ENCODE results near the gene ONECUT3.

The ONECUT3 gene

GRCh38 chr19:1808395-1808731 lies 55.1 kb downstream of the ONECUT3 start:
- Histone ChIP-seq H3K27me3 (replicated peaks; ENCODE audit: insufficient read depth, low read length) (peaks cover 78% of the 10 kb centered on the region), H3K79me2 (ENCODE audit: low read length) (no peaks in the 10 kb centered on the region), H3K4me1 (ENCODE audit: low read length) (peaks cover 4% of the 10 kb centered on the region; the same call in 1 of the 2 replicates), H3K9me3 (replicated peaks; ENCODE audit: insufficient read depth, low read length) (no peaks in the 10 kb centered on the region), H4K20me1 (ENCODE audit: insufficient read depth, low read length) (no peaks in the 10 kb centered on the region), H3K9ac (ENCODE audit: low read length) (no peak overlapping the region), H2AFZ (ENCODE audit: low read length) (no peak overlapping the region), H3K27ac (ENCODE audit: low read length) (no peak overlapping the region), H3K4me2 (ENCODE audit: low read depth, low read length) (no peak overlapping the region), H3F3A (ENCODE audit: insufficient read depth, low read length) (no peaks in the 10 kb centered on the region), H3K4me3 (ENCODE audit: low read length) (no peak overlapping the region), H3K36me3 (replicated peaks; ENCODE audit: insufficient read depth, low read length) (no peaks in the 10 kb centered on the region), H3K9me2 (replicated peaks; ENCODE audit: insufficient read depth, low read length) (no peaks in the 10 kb centered on the region)
- DNase-seq, result no peak
- TF ChIP-seq CTCF (IDR thresholded peaks at IDR 0.05; ENCODE audit: low read length) (no peak), EZH2phosphoT487 (IDR thresholded peaks at IDR 0.05; ENCODE audit: low read length) (no peak), EZH2 (optimal IDR thresholded peaks at IDR 0.05; ENCODE audit: low read depth, low read length) (no peak)

DNA sequence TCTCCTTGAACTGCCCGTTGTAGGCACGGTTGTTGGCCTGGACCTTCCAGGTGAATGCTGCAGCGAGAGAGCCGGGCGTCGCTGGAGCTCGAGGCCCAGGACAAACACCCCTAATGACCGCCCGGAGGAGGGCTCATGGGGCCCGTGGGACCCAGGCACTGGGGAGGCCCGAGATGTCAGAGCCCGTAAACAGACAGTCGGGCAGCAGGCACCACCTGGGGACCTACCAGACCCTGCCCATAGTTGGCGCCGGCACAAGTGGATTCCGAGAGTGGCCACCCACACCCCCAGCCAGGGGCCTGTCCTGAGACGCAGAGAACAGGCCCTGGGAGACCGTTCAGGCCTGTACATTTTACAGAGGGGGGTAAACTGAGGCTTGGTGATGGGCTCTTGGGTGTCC lies 56.4 kb downstream of the ONECUT3 start:
- Histone ChIP-seq H3K4me2 (ENCODE audit: low read depth, low read length) (no peak overlapping the region), H3K79me2 (ENCODE audit: low read length) (no peaks in the 10 kb centered on the region), H3K27me3 (replicated peaks; ENCODE audit: insufficient read depth, low read length) (peaks cover 69% of the 10 kb centered on the region), H3K9me2 (replicated peaks; ENCODE audit: insufficient read depth, low read length) (no peaks in the 10 kb centered on the region), H3K4me1 (ENCODE audit: low read length) (peaks cover 7% of the 10 kb centered on the region), H3F3A (ENCODE audit: insufficient read depth, low read length) (no peaks in the 10 kb centered on the region; the same call in 1 of the 2 replicates), H4K20me1 (ENCODE audit: insufficient read depth, low read length) (no peaks in the 10 kb centered on the region), H3K36me3 (replicated peaks; ENCODE audit: insufficient read depth, low read length) (no peaks in the 10 kb centered on the region), H3K9me3 (replicated peaks; ENCODE audit: insufficient read depth, low read length) (no peaks in the 10 kb centered on the region), H3K4me3 (ENCODE audit: low read length) (no peak overlapping the region), H3K9ac (ENCODE audit: low read length) (no peak overlapping the region), H2AFZ (ENCODE audit: low read length) (no peak overlapping the region), H3K27ac (ENCODE audit: low read length) (no peak overlapping the region)
- TF ChIP-seq EZH2 (optimal IDR thresholded peaks at IDR 0.05; ENCODE audit: low read depth, low read length) (no peak), EZH2phosphoT487 (IDR thresholded peaks at IDR 0.05; ENCODE audit: low read length) (no peak), CTCF (IDR thresholded peaks at IDR 0.05; ENCODE audit: low read length) (no peak)
- no peak for DNase-seq

GRCh38 chr19:1810439-1811160 lies 57.3 kb downstream of the ONECUT3 start:
- Histone ChIP-seq H3K9me2 (replicated peaks; ENCODE audit: insufficient read depth, low read length) (no peaks in the 10 kb centered on the region), H3K27me3 (replicated peaks; ENCODE audit: insufficient read depth, low read length) (peaks cover 60% of the 10 kb centered on the region), H3K9ac (ENCODE audit: low read length) (no peak overlapping the region), H3F3A (ENCODE audit: insufficient read depth, low read length) (no peaks in the 10 kb centered on the region; the same call in 1 of the 2 replicates), H3K27ac (ENCODE audit: low read length) (no peak overlapping the region), H2AFZ (ENCODE audit: low read length) (no peak overlapping the region), H3K4me3 (ENCODE audit: low read length) (no peak overlapping the region), H3K79me2 (ENCODE audit: low read length) (no peaks in the 10 kb centered on the region), H3K4me2 (ENCODE audit: low read depth, low read length) (no peak overlapping the region), H3K36me3 (replicated peaks; ENCODE audit: insufficient read depth, low read length) (no peaks in the 10 kb centered on the region), H4K20me1 (ENCODE audit: insufficient read depth, low read length) (no peaks in the 10 kb centered on the region), H3K9me3 (replicated peaks; ENCODE audit: insufficient read depth, low read length) (no peaks in the 10 kb centered on the region), H3K4me1 (ENCODE audit: low read length) (peaks cover 7% of the 10 kb centered on the region)
- DNase-seq, result no peak
- TF ChIP-seq EZH2 (optimal IDR thresholded peaks at IDR 0.05; ENCODE audit: low read depth, low read length), result no peak
- TF ChIP-seq CTCF (IDR thresholded peaks at IDR 0.05; ENCODE audit: low read length), result no peak
- no peak for TF ChIP-seq EZH2phosphoT487 (IDR thresholded peaks at IDR 0.05; ENCODE audit: low read length)
